Measurements from ENCODE around the gene FAM229B. TPM values are rescaled to one million over a fixed set of nuclear protein-coding genes. Genes with fewer than 3 reads are reported as not detected.

The FAM229B gene
- total RNA-seq, 2 donors from 2014 or later = 1.3 to 4.9 TPM

- Histone ChIP-seq H3K36me3 (no peaks in the 10 kb centered on the region), H3K9ac (ENCODE audit: low read depth in 2 of 2, low read length in 2 of 2) (no peak overlapping the region)
Observed at GRCh38 chr6:112081569-112081968, 5.8 kb upstream of the FAM229B start.

GRCh38 chr6:112085286-112086065 lies 1.9 kb upstream of the FAM229B start:
- TF ChIP-seq CTCF (IDR thresholded peaks at IDR 0.05) = no peak
- Histone ChIP-seq H3K27me3 (no peaks in the 10 kb centered on the region), H3K4me1 (no peaks in the 10 kb centered on the region), H3K36me3 (no peaks in the 10 kb centered on the region), H3K4me3 (no peak overlapping the region), H3K9ac (ENCODE audit: low read depth in 2 of 2, low read length in 2 of 2) (no peak overlapping the region), H3K9me3 (no peaks in the 10 kb centered on the region), H3K27ac (no peak overlapping the region)
- DNase-seq = no peak
- intact Hi-C loops (cut with DNase I) = loop anchor here (5.0 kb wide), 1 partner anchor 77 kb away; no protein-coding TSS in a partner anchor

More at GRCh38 chr6:112081569-112081968, 5.8 kb upstream of the FAM229B start:
- H3K27me3 ChIP-seq = no peaks in the 10 kb centered on the region
- intact Hi-C loops (cut with DNase I) = no loop called here
- no peaks in the 10 kb centered on the region for H3K4me1 ChIP-seq
- H3K4me3 ChIP-seq = no peak overlapping the region
- H3K27ac ChIP-seq = no peak overlapping the region
- no peaks in the 10 kb centered on the region for H3K9me3 ChIP-seq
- DNase-seq = no peak
- no peak for TF ChIP-seq CTCF (IDR thresholded peaks at IDR 0.05)

GRCh38 chr6:112086744-112087135 lies 651 bp upstream of the FAM229B start:
- Histone ChIP-seq H3K9ac (ENCODE audit: low read depth in 2 of 2, low read length in 2 of 2) (peak overlapping the region; percentile 81 to 91), H3K4me3 (peak overlapping the region; percentile 79), H3K9me3 (no peaks in the 10 kb centered on the region), H3K27me3 (no peaks in the 10 kb centered on the region), H3K27ac (peak overlapping the region; percentile 66), H3K4me1 (no peaks in the 10 kb centered on the region), H3K36me3 (no peaks in the 10 kb centered on the region)
- TF ChIP-seq CTCF (IDR thresholded peaks at IDR 0.05) = no peak
- DNase-seq = no peak
- intact Hi-C loops (cut with DNase I) = loop anchor here (5.0 kb wide), 1 partner anchor 76 kb away; no protein-coding TSS in a partner anchor

- Histone ChIP-seq H3K9ac (ENCODE audit: low read depth in 2 of 2, low read length in 2 of 2) (peak overlapping the region; percentile 47 to 91), H3K27me3 (no peaks in the 10 kb centered on the region), H3K27ac (peak overlapping the region; percentile 66), H3K9me3 (no peaks in the 10 kb centered on the region), H3K4me1 (no peaks in the 10 kb centered on the region), H3K36me3 (no peaks in the 10 kb centered on the region), H3K4me3 (peak overlapping the region; percentile 79)
- DNase-seq = no peak
- intact Hi-C loops (cut with DNase I) = loop anchor here (5.0 kb wide), 1 partner anchor 74 kb away; no protein-coding TSS in a partner anchor
- no peak for TF ChIP-seq CTCF (IDR thresholded peaks at IDR 0.05)
Observed at GRCh38 chr6:112087916-112088315, 525 bp downstream of the FAM229B start.

- H3K9ac ChIP-seq (ENCODE audit: low read depth in 2 of 2, low read length in 2 of 2) = no peak overlapping the region
- no peaks in the 10 kb centered on the region for H3K27me3 ChIP-seq
- H3K4me1 ChIP-seq = no peaks in the 10 kb centered on the region
- intact Hi-C loops (cut with DNase I) = no loop called here
- H3K4me3 ChIP-seq = no peak overlapping the region
- DNase-seq = no peak
- TF ChIP-seq CTCF (IDR thresholded peaks at IDR 0.05) = no peak
- no peak overlapping the region for H3K27ac ChIP-seq
- no peaks in the 10 kb centered on the region for H3K36me3 ChIP-seq
- no peaks in the 10 kb centered on the region for H3K9me3 ChIP-seq
Observed at GRCh38 chr6:112096901-112097300, 9.5 kb downstream of the FAM229B start.

Data from colonic mucosa (tissue), 4 donors.